ENCODE results near the gene PYGO2. TPM values are rescaled to one million over a fixed set of nuclear protein-coding genes. Genes with fewer than 3 reads are reported as not detected.
A peak's percentile ranks its signal among the peaks of the same experiment; 100 is the strongest.

PYGO2 gene
- total and polyA plus RNA-seq, 7 experiments from 2014 or later = 33.0 to 69.5 (median 46.2) TPM

GRCh38 chr1:154974102-154974807 is 12.7 kb upstream of the PYGO2 start, which contains the start of gene CKS1B:
Gene CKS1B (plus strand): TSS chr1:154974681. CDS start chr1:154974746, 65 bp downstream.
- peak within 1 kb of the TSS; percentile 82 for H3K4me3 ChIP-seq (ENCODE audit: low read length)
- ChIA-PET CTCF (interaction anchor here (0.7 to 10.5 kb wide), 9 partner anchors 25 to 415 kb away, joined by 3 to 94 read pairs (median 4); partner anchors contain the start of gene PMVK), POLR2A (interaction anchor here (0.9 to 11.7 kb wide), 14 partner anchors 9 to 78 kb away, joined by 3 to 160 read pairs (median 6); partner anchors contain the start of genes FLAD1, PBXIP1, PMVK and PYGO2)
- Mint-ChIP-seq H3K4me3 (no peak within 1 kb of the TSS), H3K27ac (no peak within 1 kb of the TSS), H3K4me1 (peaks cover 27 to 39% (median 31%) of the 10 kb centered on the region in 7 donors), H3K9me3 (peaks cover 0 to 2% (median 0%) of the 10 kb centered on the region in 11 donors), H3K36me3 (peaks cover 0 to 15% (median 0%) of the 10 kb centered on the region in 5 donors), H3K27me3 (no peaks in the 10 kb centered on the region)
- peaks cover 28 to 35% of the 10 kb centered on the region in 2 donors for H3K4me1 ChIP-seq (ENCODE audit: control insufficient read depth in 2 of 2, insufficient read depth in 2 of 2, low read length in 2 of 2)
- H3K27ac ChIP-seq (ENCODE audit: low read depth, low read length) = peak within 1 kb of the TSS; percentile 94
- H3K9me3 ChIP-seq (ENCODE audit: control insufficient read depth in 2 of 3, low read length in 3 of 3) = no peaks in the 10 kb centered on the region
- peak; percentile 89 for ATAC-seq
- H3K36me3 ChIP-seq (ENCODE audit: control insufficient read depth in 2 of 3, insufficient read depth in 3 of 3, low read length in 3 of 3) = peaks cover 0 to 20% (median 0%) of the 10 kb centered on the region in 3 experiments
- intact Hi-C loops (cut with micrococcal nuclease) = loop anchor here (1.0 to 10.0 kb wide), 13 partner anchors 9 to 416 kb away; partner anchors contain the start of genes ADAM15 (in 2 of the 2), FLAD1 (in 2 of the 2), PYGO2 (in 2 of the 2) and UBE2Q1 (in 2 of the 2)
- peak; percentile 86 to 100 (median 98) for DNase-seq
- no peaks in the 10 kb centered on the region for H3K27me3 ChIP-seq (ENCODE audit: control insufficient read depth in 2 of 2, insufficient read depth in 2 of 2, low read length in 2 of 2)

DNA sequence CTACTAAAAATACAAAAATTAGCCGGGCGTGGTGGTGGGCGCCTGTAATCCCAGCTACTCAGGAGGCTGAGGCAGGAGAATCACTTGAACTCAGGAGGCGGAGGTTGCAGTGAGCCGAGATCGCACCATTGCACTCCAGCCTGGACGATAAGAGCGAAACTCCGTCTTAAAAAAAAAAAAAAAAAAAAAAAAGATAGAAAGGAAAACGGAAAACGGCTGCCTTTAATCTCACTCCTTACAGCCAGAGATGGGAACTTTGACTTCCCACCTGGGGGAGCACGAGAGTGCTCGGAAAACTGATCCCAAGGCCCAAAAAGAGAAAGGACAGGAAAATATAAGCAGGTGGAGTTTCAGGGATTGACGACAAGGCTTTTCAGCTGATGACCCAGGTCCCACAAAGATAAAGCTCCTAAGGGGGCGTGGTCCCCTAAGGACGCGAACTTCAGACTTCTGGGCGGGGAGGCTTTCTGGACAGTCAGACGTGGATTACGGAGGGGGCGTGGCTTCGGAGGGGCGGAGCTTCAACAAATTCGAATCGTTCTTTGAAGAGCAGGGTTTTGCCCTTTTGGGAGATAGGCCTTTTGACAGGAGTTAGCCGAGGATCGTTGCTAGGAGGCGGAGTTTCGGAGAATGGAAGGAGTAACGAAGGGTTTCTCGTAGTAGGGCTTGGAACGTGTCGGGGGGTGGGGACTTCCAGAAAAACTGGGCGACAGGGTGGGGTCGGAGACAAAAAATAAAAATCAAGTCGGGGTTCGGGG is 11.9 kb upstream of the PYGO2 start:
- Mint-ChIP-seq H3K4me3 (no peak overlapping the region), H3K27me3 (no peaks in the 10 kb centered on the region), H3K9me3 (peaks cover 0 to 2% (median 0%) of the 10 kb centered on the region in 11 donors), H3K4me1 (peaks cover 30 to 42% (median 35%) of the 10 kb centered on the region in 7 donors), H3K36me3 (peaks cover 0 to 13% (median 0%) of the 10 kb centered on the region in 5 donors), H3K27ac (peak overlapping the region in 1 of 9 donors; percentile 80)
- ChIA-PET POLR2A (interaction anchor here (0.6 to 11.7 kb wide), 14 partner anchors 10 to 598 kb away, joined by 3 to 160 read pairs (median 6); partner anchors contain the start of genes FLAD1, PBXIP1, PMVK and PYGO2), CTCF (interaction anchor here (0.7 to 10.5 kb wide), 8 partner anchors 26 to 414 kb away, joined by 3 to 94 read pairs (median 4); partner anchors contain the start of gene PMVK)
- Histone ChIP-seq H3K4me3 (ENCODE audit: low read length) (peak overlapping the region; percentile 82), H3K27ac (ENCODE audit: low read depth, low read length) (peak overlapping the region; percentile 94), H3K27me3 (ENCODE audit: control insufficient read depth in 2 of 2, insufficient read depth in 2 of 2, low read length in 2 of 2) (no peaks in the 10 kb centered on the region), H3K9me3 (ENCODE audit: control insufficient read depth in 2 of 3, low read length in 3 of 3) (no peaks in the 10 kb centered on the region), H3K4me1 (ENCODE audit: control insufficient read depth in 2 of 2, insufficient read depth in 2 of 2, low read length in 2 of 2) (peaks cover 28 to 35% of the 10 kb centered on the region in 2 donors), H3K36me3 (ENCODE audit: control insufficient read depth in 2 of 3, insufficient read depth in 3 of 3, low read length in 3 of 3) (peaks cover 0 to 27% (median 0%) of the 10 kb centered on the region in 3 experiments)
- peak; percentile 72 to 90 (median 79) for DNase-seq
- intact Hi-C loops (cut with micrococcal nuclease) = loop anchor here (1.0 to 10.0 kb wide), 13 partner anchors 10 to 415 kb away; partner anchors contain the start of genes ADAM15 (in 2 of the 2), FLAD1 (in 2 of the 2), PYGO2 (in 2 of the 2) and UBE2Q1 (in 2 of the 2)
- ATAC-seq = peak; percentile 37

DNA sequence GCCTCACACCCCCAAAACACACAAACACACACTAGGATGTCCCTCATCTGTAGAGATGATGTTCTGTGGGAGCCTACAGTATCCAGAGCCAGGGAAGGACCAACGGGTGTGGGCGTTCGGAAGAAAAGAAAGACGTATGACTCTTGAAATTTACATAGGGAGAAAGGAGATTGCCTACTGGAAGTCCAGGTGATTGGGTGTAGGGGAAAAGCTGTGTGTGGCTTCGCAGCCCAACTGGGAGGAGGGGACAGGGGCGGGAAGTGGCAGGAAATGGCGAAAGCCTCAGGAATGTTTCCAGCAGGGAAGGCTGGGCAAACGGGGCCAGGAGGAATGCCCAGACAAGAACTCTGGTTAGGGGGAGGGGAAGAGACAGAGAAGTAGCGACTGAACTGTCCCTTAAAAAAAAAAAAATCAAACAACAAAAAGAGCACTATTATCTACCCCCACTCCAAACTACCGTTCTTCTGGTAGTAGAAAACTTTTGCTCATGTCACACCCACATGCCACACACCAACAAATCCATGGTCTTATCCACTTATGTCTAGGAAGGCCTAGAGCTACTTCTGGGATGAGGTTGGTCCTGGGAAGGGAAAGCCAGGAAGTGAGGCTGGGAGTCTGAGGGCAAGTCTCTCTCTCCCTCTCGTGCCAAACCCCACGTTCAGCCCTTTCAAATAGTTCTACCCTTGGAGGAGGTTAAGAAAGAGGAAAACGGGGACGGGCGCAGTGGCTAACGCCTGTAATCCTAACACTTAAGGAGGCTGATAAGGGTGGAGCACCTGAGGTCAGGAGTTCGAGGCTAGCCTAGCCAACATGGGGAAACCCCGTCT is 11.1 kb upstream of the PYGO2 start:
- Histone ChIP-seq H3K9me3 (ENCODE audit: control insufficient read depth in 2 of 3, low read length in 3 of 3) (no peaks in the 10 kb centered on the region), H3K4me3 (ENCODE audit: low read length) (no peak overlapping the region), H3K27ac (ENCODE audit: low read depth, low read length) (peak overlapping the region; percentile 94), H3K36me3 (ENCODE audit: control insufficient read depth in 2 of 3, insufficient read depth in 3 of 3, low read length in 3 of 3) (peaks cover 0 to 35% (median 5%) of the 10 kb centered on the region in 3 experiments), H3K27me3 (ENCODE audit: control insufficient read depth in 2 of 2, insufficient read depth in 2 of 2, low read length in 2 of 2) (no peaks in the 10 kb centered on the region), H3K4me1 (ENCODE audit: control insufficient read depth in 2 of 2, insufficient read depth in 2 of 2, low read length in 2 of 2) (peaks cover 28 to 35% of the 10 kb centered on the region in 2 donors)
- POLR2A ChIA-PET = interaction anchor here (0.6 to 11.7 kb wide), 14 partner anchors 8 to 81 kb away, joined by 3 to 160 read pairs (median 6); partner anchors contain the start of genes FLAD1, PBXIP1 and PYGO2
- Mint-ChIP-seq H3K36me3 (peaks cover 0 to 15% (median 0%) of the 10 kb centered on the region in 5 donors), H3K27ac (peak overlapping the region in 5 of 9 donors; percentile 66 to 80 (median 80)), H3K4me1 (peaks cover 33 to 47% (median 35%) of the 10 kb centered on the region in 7 donors), H3K4me3 (peak overlapping the region in 1 of 10 donors; percentile 52), H3K27me3 (no peaks in the 10 kb centered on the region), H3K9me3 (peaks cover 0 to 2% (median 0%) of the 10 kb centered on the region in 11 donors)
- ATAC-seq (no peak), DNase-seq (peak in 1 of 9 donors; percentile 13)
- CTCF ChIA-PET = interaction anchor here (0.7 to 10.5 kb wide), 6 partner anchors 11 to 197 kb away, joined by 3 to 94 read pairs (median 4); partner anchors contain the start of genes FLAD1 and PMVK
- intact Hi-C loops (cut with micrococcal nuclease) = loop anchor here (1.0 to 10.0 kb wide), 2 partner anchors 35 to 352 kb away; partner anchors contain the start of gene RUSC1 (in 1 of the 2)

DNA sequence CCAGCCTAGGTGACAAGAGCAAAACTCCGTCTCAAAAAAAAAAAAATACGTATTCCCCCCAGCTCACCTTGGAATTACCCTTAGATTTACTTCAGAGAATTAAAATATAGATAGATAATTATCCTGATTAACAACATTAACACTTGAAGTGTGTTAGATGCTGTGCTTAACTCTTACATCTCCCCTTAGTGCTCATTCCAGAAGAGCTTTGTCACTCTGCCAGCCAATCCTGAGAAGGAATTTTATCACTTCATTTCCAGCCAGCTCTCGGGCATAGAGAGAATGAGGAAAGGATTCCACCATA is 10.6 kb upstream of the PYGO2 start:
- CTCF ChIA-PET = interaction anchor here (0.7 to 10.5 kb wide), 6 partner anchors 11 to 197 kb away, joined by 3 to 94 read pairs (median 4); partner anchors contain the start of gene FLAD1
- peak overlapping the region; percentile 40 for H3K27ac ChIP-seq (ENCODE audit: low read depth, low read length)

GRCh38 chr1:154971341-154971998 is 9.9 kb upstream of the PYGO2 start:
- H3K36me3 Mint-ChIP-seq = peaks cover 0 to 15% (median 0%) of the 10 kb centered on the region in 5 donors
- DNase-seq = no peak
- H3K4me3 ChIP-seq (ENCODE audit: low read length) = no peak overlapping the region
- H3K27ac ChIP-seq (ENCODE audit: low read depth, low read length) = peak overlapping the region; percentile 51
- ATAC-seq = no peak
- POLR2A ChIA-PET = interaction anchor here (0.9 to 11.7 kb wide), 6 partner anchors 10 to 46 kb away, joined by 3 to 160 read pairs (median 4); partner anchors contain the start of genes FLAD1, PBXIP1 and PYGO2
- H3K9me3 ChIP-seq (ENCODE audit: control insufficient read depth in 2 of 3, low read length in 3 of 3) = no peaks in the 10 kb centered on the region
- no peaks in the 10 kb centered on the region for H3K27me3 ChIP-seq (ENCODE audit: control insufficient read depth in 2 of 2, insufficient read depth in 2 of 2, low read length in 2 of 2)
- H3K4me1 Mint-ChIP-seq = peaks cover 27 to 48% (median 34%) of the 10 kb centered on the region in 7 donors
- H3K4me1 ChIP-seq (ENCODE audit: control insufficient read depth in 2 of 2, insufficient read depth in 2 of 2, low read length in 2 of 2) = peaks cover 23 to 34% of the 10 kb centered on the region in 2 donors
- H3K27me3 Mint-ChIP-seq = no peaks in the 10 kb centered on the region
- peaks cover 8 to 48% (median 11%) of the 10 kb centered on the region in 3 experiments for H3K36me3 ChIP-seq (ENCODE audit: control insufficient read depth in 2 of 3, insufficient read depth in 3 of 3, low read length in 3 of 3)
- peaks cover 0 to 2% (median 0%) of the 10 kb centered on the region in 11 donors for H3K9me3 Mint-ChIP-seq
- intact Hi-C loops (cut with micrococcal nuclease) = loop anchor here in 1 of 2 donors (10.0 kb wide), 1 partner anchor 353 kb away; the partner anchor contains the start of gene RUSC1
- H3K27ac Mint-ChIP-seq = peak overlapping the region in 7 of 9 donors; percentile 38 to 93 (median 78)
- CTCF ChIA-PET = interaction anchor here (0.5 to 10.5 kb wide), 7 partner anchors 11 to 85 kb away, joined by 4 to 94 read pairs (median 5); partner anchors contain the start of gene FLAD1
- H3K4me3 Mint-ChIP-seq = peak overlapping the region in 9 of 10 donors; percentile 37 to 71 (median 55)

More for the DNA sequence above, 10.6 kb upstream of the PYGO2 start:
- Histone ChIP-seq H3K9me3 (ENCODE audit: control insufficient read depth in 2 of 3, low read length in 3 of 3) (no peaks in the 10 kb centered on the region), H3K4me3 (ENCODE audit: low read length) (no peak overlapping the region), H3K36me3 (ENCODE audit: control insufficient read depth in 2 of 3, insufficient read depth in 3 of 3, low read length in 3 of 3) (peaks cover under 1 to 41% (median 5%) of the 10 kb centered on the region in 3 experiments), H3K4me1 (ENCODE audit: control insufficient read depth in 2 of 2, insufficient read depth in 2 of 2, low read length in 2 of 2) (peaks cover 28 to 35% of the 10 kb centered on the region in 2 donors), H3K27me3 (ENCODE audit: control insufficient read depth in 2 of 2, insufficient read depth in 2 of 2, low read length in 2 of 2) (no peaks in the 10 kb centered on the region)
- Mint-ChIP-seq H3K27me3 (no peaks in the 10 kb centered on the region), H3K4me3 (peak overlapping the region in 1 of 10 donors; percentile 52), H3K27ac (peak overlapping the region in 4 of 9 donors; percentile 66 to 80 (median 79)), H3K36me3 (peaks cover 0 to 15% (median 0%) of the 10 kb centered on the region in 5 donors), H3K4me1 (peaks cover 27 to 47% (median 34%) of the 10 kb centered on the region in 7 donors), H3K9me3 (peaks cover 0 to 2% (median 0%) of the 10 kb centered on the region in 11 donors)
- DNase-seq = no peak
- POLR2A ChIA-PET = interaction anchor here (0.9 to 11.7 kb wide), 4 partner anchors 9 to 45 kb away, joined by 3 to 160 read pairs (median 4); partner anchors contain the start of genes PBXIP1 and PYGO2
- intact Hi-C loops (cut with micrococcal nuclease) = loop anchor here in 1 of 2 donors (10.0 kb wide), 1 partner anchor 353 kb away; the partner anchor contains the start of gene RUSC1
- no peak for ATAC-seq

All from naive thymus-derived CD4-positive, alpha-beta T cell (primary cell).